HS-27A (cell line): Measurements from ENCODE around the gene MYOM1.

Experiments used
- DNase-seq: peaks from one replicate; pipeline ENCODE4 v3.0.0-alpha.2; 2012; ENCODE audit warnings: low read depth, missing footprints

The MYOM1 gene

DNA sequence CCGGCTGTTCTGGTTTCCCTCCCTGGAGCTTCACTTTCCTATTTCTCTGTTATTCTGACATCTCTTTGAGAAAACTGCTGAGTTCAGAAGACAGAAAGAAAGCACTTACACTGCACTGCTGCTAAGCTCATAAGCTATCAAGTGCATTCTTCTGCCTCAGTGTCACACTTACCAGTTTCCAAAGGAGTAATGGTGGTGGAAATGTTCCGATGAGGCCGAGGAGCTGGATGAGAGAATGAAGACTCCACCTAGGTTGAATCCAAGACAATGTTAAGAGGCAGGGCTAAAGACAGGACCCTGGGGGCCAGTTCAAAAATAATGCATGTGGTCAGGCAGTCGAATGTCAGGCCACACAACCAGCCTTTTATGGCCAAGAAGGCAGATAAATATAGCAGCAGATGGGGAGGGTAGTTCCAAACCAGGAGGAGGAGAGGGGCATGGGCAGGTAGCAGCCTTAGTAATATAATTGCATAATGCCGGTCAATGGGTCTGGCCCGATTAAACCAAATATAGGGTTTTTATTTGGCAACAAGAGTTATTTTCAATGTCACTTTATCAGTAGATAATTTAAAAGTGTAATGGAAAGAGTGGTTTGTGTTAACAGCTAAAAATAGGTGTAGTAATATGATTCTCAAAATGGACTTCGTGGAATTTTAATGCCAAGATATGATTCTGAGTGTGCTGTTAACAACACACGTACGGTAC, at the start of gene MYOM1:
Gene MYOM1, minus strand, starts transcription at position 338 of the 705 bp plus-strand sequence. CDS start 4,745 bp downstream, outside the sequence.
- DNase-seq, result no peak

DNA sequence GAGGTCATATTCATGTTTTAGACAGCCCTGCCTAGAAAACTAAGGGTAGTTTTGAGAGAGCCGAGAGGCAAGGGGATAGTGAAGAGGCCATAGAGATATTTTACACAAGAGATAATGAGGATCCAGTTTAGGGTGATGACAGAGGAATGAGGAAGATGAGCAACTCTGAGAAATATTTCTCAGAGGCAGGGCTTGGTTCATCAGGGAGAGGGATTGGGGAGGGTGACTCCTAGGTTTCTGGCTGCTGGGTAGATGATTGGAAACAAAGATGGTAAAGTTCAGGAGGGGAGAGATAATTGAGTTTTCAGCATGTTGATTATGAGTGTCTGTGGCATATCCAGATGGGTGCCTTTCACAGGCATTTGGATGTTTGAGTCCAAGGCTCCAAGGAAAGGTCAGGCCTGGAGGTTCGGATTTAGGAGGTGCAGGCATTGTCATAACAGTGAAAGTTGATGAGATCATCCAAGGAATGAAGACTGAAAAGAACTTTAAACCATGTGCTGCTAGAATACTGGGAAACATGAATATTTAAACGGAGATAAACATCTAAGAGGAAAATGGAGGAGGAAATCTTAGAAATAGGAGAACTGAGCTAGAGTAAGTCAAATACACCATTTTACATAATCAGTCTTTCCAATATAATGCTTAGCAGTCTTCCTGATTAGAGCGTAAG, 49.6 kb upstream of the MYOM1 start:
- no peak for DNase-seq

DNA sequence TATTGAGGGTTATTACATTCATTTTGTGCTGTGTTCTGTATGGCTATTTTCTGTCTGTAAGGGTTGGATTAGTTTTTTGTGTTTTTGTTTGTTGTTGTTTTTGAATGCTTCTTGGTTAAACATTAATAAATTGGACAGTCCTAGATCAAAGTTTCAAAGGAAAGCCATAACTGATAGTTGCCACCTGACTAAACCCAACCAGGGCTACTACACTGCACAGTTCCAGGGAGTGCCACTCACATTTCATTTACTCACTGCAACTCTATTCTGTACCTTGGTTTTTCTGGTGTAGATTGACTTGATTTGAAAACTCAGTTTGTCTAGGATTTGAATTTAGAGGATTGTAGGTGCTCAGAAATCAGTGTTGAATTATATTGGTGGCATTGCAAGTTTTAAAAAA, 48.5 kb upstream of the MYOM1 start:
- no peak for DNase-seq

DNA sequence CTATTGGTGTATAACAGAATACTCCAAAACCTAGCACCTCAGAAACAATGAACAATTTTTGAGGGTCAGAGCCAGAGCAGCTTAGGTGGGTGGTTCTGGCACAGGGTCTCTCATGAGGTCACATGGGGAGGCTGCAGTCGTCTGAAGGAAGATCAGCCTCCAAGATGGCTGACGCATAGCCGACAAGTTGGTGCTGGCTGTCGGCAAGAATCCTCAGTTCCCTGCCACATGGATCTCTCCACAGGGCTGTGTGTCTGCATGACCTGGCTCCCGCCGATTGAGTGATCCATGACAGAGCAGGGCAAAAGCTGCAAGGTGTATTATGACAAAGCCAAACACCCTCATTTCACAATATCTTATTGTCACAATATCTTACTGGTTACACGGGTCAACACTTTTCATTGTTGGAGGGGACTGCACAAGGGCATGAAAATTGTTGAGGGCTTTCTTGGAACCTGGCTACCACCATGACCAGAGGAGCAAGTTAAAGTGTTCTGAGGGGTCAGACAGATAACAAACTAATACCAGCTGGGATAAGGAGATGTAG, 46.4 kb upstream of the MYOM1 start:
- DNase-seq, result no peak

DNA sequence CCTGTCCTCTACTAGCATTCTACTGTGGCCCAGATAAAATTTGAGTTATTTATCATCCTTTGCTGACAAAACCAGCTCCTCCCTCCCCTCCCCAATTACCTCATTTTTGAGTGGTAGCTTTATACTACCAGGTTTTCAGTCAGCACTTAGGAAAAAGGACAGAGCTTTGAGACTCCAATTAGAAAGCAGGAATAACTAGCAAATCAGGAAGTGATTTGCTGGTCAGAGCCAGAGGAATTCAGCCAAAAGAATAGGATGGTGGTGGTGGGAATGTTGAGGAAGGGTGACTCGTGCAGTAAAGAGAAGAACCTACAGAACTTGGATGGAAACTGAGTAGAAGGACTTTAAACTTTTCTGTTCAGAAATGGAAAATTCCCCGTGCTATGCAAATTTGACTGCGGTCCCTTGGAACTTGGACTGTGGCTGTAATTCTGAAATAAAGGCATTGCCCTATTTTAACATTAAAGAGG, 45.8 kb upstream of the MYOM1 start:
- no peak for DNase-seq

DNA sequence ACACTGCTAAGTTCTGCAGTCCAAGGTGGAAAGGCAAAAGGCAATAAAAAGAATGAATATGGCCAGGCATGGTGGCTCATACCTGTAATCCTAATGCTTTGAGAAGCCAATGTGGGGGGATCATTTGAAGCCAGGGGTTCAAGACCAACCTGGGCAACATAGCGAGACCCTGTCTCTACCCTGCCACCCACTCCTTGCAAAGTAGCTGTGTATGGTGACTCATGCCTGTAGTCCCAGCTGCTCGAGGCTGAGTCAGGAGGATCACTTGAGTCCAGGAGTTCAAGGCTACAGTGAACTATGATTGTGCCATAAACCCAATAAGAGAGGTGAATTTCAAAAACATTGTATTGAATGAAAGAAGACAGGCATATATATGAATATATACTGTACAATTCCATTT, 44.6 kb upstream of the MYOM1 start:
- DNase-seq, result no peak

DNA sequence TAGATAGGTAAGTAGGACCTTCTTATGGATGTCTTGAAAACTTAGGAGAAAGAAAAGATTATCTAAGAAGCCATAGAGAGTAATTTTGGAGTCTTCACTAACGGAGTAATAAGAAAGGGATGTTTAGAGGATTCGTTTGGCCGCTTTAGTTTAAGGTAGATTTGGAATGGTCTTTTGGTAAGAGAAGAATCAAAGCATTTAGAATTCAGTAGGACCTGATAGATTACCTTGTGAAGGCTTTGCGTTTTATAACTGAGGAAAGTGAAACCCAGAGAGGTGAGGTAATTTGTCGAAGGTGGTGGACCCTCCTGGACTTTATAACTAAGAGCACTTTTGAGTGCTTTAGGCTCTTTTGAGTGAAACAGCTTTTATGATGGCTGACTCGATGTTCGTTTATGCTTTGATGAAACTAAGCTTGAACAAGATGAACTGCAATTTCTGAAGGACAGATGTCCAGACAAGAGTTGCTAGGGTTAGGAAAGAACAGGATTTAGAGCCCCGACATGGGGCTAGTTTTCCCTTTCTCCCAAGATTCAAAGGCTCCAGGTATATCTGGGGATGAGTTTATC, 43.4 kb upstream of the MYOM1 start:
- no peak for DNase-seq

DNA sequence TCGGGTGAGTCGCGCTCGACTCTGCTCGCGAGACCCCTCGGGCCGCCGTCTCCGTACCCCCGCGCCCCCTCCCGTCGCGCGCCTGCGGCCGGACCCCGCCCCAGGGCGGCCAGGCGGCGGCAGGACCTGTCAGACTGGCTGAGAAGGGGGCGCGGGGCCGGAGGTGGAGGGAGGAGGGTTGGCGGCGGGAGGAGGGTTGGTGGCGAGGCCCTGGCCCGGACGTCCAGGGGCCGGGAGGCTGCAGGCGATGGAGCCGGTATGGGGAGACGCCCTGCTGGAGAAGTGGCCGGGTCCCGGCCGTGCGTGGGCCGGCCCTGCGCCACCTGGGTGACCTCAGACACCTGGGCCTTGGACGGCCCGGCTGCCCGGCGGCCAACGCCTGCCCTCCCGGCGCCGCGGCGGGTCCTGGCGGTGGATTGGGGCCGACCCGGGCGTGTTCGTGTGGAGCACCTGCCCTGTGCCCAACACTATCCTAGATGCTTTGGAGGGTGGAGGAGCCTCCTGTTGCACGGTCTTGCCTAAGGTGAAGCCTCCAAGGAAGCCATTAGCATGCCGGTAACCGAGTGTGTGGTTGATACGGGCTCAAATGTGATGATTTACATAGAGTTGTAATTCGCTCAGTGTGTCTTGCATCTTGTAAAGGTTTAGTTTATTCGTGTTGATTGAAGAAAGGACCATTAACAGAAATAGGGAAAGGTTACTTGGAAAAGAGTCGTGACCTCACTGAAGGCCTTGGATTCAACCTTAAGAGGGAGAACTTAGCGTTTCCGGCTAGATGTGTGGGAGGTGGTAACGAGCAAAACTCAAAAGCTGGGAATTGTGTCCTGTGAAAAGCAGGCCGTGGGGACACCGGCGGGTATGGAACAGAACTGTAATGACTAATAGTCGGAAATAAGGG, 42.7 kb upstream of the MYOM1 start:
- no peak for DNase-seq

DNA sequence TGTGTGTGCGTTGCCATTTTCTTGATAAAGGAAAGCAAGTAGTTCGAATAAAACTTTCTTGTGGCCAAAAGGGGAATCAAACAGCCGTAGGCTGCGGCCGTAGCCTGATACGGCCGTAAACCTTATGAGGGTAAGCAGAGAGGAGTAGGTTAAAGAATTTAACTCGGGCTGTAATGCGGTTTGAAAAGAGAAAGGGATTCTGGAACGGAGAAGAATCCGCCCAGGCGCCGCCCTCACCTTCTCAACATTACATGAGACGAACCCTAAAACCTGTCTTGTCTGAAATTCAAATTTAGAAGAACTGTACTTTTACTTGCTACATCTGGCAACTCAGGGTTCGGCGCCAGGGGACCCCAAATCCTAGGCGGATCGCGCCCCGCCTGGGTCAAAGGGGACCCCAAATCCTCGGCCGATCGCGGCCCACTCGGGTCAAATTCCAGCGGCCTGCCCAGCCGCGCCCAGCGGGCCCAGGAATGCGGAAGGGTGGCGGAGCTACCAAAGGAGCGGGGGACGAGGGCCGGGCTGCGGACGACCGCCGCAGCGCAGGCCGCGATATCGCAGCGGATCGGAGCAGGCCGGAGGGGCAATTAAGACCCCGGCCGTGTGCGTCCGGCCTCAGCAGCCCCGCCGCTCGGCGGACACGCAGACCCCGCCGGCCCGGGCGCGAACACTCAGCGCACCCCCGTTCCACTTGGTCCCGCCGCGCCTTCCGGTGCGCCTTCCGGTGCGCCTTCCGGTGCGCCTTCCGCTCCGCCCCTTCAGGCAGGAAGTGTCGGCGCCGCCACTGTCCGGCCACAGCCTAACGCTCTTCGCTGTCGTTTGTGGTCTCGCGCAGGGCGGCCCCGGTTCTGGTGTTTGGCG, 41.8 kb upstream of the MYOM1 start, which contains the start of gene MYL12B:
Gene MYL12B, plus strand, starts transcription at position 761 of the 861 bp plus-strand sequence. CDS start 10,766 bp downstream, outside the sequence.
- peak; percentile 79 for DNase-seq

DNA sequence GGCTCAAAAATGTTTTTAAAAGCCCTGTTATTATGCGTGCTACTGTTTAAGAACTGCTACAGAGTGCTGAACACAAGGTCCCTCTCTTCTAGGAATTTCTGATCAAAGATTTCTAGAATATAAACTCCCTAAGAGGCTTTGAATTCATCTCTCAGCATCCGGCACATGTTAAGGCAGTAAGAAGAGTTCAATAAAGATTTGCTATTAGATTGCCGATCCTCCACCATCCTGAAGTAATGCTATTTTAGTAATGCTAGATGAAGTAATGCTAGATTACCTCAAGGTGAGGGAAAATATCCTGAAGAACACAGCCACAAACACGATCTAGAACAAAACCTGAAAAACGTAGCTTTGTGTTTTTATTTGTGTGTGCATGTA, 41.2 kb upstream of the MYOM1 start:
- no peak for DNase-seq

DNA sequence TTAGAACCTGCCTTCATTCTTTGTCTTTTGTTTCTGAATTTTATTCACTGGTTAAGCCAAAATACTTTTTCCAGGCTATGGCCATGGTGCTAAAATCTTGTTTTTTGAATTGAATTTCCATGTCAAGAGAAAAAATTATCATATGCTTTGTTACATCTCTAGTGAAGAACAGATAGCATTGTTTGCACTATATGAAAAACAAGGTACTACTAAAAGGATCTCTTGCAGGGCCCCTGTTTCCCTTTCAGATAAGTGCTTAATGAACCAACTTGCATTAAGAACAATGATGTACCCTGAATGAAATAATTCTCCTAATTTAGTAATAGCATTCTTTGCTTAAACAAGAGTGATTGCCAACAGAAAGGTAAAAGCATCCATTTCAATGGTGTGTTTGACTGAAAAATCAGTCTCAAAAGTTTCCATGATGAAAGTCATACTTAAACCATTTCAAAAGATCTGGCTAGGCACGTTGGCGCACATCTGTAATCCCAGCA, 37.9 kb upstream of the MYOM1 start:
- DNase-seq, result no peak

DNA sequence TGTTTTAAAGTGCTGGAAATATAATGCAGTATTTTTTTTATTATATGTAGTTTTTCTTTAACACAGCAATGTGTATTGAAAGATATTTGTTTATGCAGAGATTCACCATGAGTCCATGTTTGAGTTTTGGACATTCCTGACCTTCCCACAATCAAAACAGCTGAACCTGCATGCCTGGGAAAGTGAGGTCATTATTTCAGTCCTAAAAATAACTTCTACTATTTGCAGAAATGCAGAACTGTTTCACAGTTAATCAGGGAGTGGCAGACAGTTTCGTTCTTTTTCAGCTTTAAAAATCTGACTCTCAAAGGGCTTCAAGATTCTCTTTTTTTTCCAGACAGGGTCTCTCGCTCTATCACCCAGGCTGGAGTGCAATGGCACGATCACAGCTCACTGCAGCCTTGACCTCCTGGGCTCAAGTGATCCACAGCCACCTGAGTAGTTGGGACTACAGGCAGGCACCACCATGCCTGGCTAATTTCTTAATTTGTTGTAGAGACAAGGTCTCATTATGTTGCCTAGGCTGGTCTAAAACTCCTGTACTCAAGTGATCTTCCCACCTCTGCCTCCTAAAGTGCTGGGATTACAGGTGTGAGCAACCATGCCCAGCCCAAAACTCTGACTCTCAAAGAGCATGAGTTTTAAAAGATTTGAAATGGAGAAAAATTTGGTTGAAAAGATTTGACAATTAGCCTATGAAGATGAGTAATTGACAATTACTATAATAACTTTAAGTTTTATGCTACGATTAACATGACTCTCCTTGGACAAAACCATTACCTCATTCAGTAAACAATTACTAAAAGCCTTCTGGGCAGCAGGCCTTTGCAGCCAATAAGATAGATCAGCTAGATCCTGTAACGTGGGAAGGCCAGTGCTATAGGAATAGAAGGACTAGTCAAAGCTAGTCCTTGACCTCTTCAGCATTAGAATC, 37.2 kb upstream of the MYOM1 start:
- no peak for DNase-seq

DNA sequence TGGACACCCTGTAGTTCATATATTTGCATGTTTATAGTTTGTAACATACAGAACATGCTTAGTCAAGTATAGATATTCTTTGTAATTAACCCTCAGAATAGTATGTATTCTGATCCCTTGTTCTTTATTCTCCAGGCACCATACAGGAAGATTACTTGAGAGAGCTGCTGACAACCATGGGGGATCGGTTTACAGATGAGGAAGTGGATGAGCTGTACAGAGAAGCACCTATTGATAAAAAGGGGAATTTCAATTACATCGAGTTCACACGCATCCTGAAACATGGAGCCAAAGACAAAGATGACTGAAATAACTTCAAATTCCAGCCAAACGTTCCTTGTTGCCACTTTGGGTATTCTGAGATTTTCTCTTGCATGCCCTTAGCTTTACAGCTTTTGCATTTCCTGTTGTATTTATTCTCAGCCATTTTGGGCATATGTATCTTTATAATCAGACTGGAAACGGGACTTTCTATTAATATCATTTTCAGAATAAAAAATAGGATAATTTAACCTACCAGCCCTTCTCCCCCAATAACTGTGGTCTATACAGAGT, 35.9 kb upstream of the MYOM1 start:
- DNase-seq, result no peak

DNA sequence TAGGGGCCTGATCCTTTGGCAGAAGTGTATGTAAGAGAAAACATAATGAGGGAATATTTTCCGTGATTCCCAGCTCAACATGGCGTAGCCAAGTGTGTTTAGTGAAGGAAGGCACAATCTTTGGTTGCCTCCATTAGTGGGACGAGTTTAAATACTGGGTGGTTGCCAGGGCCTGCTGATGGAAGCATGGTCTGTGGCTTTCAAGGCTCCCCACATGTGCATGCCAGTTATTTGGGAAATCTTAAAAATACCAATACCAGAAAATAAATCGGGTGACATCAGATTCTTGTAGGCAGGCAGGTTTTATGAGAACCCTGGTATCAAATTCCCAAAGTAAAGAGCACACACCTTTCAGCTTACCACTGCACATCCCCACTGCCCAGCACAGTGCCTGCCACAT, 35.0 kb upstream of the MYOM1 start:
- no peak for DNase-seq

DNA sequence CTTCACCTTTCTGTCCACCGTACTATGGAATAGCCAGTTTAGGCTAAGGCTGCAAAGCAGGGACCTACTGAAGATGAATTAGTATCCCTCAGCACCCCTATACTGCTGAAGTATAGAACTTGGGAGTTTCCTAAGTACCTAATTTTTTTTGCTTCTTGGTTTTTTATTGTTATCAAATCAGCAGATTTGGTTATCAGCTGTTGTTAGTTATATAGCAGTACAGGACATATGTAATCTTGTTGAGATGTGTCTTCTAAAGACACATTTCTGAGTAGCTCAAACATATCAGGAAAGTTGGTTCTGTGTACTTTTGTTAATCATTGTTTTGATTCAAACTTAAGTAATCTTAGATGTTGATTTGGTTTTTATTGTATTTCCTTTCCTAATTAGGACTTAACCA, 33.1 kb upstream of the MYOM1 start:
- DNase-seq, result no peak

DNA sequence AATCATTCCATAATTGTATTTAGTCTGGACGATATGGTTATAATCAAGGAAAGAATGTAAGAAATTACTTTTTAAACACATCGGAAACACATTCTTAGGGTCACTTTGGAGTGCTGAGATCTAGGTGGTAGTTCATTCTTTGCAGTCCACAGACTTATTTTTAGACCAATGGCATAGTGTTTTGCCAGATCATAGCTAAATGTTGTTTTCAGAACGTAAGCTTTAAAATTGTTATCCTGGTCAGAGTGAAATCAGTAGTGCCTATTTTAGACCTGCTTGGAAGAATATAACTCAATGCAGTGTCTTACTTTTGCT, 32.2 kb upstream of the MYOM1 start:
- peak; percentile 73 for DNase-seq

DNA sequence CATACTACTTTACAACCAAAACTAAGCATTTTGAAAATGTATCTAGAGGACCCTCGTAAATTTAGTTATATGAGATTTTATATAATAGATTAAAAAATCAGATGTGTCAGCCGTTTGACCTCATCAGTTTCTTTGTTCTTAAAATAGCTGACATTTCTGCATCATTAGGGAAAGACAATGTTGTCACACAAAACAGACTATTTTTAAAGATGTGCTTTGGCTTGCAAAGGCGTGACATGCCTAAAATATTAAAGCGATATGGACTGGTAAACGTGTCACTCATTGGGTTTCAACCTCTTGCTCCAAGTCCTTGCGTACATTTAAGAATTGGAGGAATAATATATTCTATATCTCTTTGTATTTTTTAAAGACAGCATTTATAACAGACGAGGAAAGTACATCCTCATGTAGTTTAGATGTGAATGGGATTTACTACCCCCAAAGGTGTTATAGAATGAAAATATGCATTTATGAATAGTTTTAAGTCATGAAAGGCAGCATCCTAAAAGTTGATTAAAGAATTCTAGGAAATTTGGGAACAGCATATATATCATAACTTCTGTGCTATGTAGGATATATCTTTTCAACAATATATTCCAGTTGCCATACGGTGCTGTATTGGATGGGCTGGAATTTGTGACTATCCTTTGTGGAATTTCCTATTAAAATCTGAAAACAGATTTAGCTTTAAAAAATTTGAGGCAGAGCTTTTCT, 31.6 kb upstream of the MYOM1 start:
- DNase-seq, result no peak

DNA sequence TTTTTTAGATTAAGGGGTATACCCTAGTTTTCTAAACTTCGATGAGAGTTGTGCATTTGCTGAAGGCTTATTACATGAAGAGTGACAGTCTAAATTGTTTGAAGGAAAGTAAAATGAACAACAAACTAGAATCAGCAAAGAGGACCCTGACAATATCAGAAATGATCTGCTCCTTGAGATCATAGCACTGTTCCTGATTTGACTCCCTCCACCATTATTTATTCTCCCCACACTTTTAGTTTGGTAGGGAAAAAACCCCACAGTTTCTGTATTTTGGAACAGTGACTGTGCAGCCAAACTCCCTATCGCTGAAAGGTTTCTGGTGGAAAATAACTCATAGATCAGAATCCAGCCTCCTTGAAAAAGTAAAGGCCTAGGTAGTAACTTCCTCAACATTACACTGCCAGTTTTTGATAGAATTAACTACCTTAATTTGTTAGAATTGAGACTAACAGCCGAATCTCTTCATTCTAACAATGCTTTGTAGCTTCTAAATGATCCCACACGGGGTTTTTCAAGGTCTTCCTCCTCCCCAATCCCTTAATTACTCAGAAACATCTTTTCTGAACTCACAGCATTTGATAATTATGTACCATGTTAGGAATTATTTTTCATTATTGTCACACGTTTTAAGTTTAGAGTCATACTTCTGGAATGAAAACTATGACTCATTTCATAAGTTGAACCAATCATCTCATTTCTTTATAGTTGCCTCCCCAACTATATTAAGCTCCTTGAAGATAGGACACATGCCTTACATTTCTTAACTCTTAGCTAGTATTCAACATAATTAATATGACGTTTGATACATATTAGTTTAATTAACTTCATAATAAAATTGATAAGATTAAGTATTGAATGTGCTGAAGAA, 30.7 kb upstream of the MYOM1 start:
- DNase-seq, result peak; percentile 78
